Measurements from ENCODE around the gene HACL1.
"Not testable (repeated sequence)": the region's sequence is repeated elsewhere in the genome, so short reads cannot be mapped to it uniquely, and the experiment has no call there.

Gene HACL1

DNA sequence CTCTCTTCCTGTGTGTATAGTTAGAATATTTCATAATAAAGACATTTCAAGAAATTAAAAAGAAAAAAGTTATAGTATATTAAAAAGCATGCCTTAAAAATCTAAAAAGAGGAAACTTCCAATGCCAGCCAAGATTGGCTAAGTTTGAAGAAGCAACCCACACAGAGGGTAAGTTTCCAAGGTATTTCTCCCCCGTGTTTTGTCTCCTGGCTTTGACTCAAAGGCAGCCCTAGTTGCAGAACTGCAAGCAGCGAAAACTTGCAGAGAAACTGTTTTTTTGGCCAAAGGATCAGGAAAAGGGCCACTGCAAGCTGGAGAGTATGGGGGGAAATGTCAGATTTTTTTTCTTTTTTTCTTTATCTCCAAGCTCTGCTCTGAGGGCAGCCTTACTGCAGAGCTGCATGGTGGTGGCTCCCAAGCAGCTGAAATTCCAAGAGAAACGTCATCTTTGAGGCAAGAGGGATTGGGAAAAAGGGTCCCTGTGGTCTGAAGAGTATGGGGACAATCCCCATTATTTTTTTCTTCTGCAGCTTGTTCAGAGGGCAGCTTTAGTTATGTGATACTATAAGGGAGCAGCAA, 23.0 kb downstream of the HACL1 start:
- no peak for DNase-seq

DNA sequence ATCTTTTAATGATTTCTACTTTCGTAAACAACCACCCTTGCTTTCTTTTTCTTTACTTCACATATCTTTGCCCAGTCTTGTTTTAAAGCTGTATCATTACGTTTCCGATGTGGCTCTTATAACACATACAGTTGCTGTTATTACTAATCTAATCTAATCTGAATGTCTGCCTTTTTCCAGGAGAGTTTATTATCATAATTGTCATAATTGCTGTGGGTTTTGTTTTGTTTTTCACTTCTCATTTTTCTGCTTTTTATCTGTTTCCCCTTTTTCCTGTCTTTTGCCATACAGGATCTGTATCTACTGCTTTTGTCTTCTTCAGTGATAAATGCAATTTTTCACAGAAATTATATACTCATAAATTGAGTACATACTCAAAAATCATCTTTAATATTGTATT, 24.9 kb downstream of the HACL1 start:
- DNase-seq = no peak

DNA sequence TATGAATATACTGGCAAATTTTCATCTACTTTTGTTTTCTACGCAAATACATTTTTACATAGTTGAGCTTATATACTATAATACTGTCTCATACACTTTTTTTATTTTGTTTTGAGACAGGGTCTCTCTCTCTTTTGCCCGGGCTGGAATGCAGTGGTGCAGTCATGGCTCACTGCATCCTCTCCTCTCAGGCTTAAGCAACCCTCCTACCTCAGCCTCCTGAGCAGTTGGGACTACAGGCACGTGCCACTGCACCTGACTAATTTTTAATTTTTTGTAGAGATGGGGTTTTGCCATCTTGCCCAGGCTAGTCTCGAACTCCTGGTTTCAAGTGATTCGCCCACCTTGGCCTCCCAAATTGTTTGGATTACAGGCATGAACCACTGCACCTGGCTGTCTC, 25.9 kb downstream of the HACL1 start:
- DNase-seq = no peak

DNA sequence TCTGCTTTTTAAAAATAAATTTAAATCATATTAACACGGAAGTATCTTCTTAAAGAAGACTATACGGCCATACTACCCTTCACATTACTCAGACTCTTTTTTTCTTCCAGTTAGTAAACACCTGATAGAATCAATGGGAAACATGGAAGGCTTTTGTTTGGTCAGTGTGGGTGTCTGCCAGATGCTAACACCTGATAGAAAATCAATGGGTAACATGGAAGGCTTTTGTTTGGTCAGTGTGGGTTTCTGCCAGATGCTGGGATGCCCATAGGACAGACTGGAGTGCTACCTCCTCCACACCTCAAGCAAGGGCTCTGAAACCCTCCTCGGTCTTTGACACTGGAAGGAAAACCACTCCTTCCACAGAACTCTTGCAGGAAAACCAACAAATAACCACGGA, 29.2 kb downstream of the HACL1 start:
- no peak for DNase-seq

DNA sequence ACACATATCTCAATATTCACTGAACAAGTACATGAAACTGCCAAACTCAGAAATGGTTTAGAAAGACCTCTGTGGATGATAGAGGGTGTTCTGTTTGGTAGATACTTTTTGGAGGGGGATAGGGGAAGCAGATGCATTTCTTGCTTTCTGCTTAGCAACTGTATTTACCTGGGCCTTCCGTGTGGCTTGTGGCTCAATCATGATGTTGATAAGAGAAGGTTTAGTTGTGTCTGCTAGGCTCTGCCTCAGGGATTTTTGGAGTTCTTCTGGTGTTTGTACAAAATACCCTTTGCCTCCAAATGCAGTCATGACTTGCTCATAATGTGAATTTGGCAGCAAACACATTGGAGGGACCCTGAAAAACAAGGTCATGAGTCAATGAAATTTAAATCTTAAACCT, 38.2 kb downstream of the HACL1 start:
- DNase-seq = no peak

DNA sequence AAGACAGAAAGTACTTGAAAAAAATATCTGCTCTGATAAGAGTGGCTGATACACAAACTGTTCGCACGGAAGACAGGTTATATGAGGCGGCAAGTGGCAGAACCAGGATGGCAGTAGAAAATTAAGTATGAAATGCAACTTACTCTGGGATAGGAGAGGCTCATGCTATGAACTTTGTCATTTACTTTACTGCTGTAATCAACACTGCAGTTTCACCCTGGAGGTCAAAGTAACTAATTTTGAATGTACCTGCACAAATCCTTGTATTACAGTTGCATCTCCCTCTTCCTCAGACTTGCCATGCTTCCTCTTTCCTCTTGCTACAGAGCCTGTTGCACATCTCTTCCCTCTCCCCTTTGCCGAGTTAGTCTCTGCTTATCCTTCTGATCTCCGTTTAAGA, 38.8 kb downstream of the HACL1 start:
- no peak for DNase-seq

DNA sequence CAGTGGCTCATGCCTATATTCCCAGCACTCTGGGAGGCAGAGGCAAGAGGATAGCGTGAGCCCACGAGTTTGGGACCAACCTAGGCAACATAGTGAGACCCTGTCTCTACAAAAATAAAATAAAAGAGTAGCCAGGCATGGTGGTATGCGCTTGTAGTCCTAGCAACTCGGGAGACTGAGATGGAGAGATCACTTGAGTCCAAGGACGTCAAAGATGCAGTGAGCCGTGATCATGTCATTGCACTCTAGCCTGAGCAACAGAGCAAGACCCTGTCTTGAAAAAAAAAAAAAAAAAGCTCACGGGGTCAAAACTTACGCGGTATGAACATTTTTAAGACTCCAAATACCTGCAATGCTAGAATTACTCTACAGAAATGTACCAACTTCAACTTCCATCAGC, 42.8 kb downstream of the HACL1 start:
- no peak for DNase-seq

DNA sequence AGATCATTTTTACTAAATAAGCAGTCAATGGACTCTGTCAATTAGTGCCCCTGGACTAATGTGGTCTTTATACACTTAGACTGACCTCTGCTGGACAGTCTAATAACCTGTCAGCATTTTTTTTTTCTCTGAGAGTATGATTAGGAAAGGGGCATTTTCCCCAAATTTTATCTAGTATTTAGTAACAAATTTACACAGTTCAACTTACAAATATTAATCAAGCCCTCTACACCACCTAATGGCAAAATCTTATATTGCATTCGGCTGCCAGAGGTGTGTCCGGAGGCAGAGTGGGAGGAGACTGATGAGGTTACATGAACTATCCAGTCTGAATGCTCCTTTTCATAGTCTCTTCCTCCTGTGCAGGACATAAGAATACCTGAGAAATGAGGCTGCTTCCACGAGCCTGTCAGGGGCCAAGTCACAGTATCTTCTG, 43.8 kb downstream of the HACL1 start:
- no peak for DNase-seq

DNA sequence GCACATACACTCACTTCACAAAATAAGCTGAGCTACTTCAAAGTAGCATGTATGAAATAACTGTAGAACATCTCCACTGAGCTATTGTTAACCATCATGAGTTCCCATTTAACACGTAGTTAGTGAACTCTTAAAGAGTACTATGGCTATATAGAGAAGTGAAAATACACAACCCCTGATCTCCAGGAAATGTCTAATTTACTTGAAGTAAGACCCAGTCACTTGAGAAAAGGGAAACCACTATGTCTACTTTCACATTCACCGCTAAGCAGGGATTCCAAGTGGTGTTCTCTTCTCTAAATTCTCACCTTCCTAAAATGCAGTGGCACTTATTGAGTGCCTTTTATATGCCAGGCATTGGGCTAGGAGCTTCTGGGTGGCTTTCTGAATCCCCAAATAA, 44.9 kb downstream of the HACL1 start:
- DNase-seq = no peak

DNA sequence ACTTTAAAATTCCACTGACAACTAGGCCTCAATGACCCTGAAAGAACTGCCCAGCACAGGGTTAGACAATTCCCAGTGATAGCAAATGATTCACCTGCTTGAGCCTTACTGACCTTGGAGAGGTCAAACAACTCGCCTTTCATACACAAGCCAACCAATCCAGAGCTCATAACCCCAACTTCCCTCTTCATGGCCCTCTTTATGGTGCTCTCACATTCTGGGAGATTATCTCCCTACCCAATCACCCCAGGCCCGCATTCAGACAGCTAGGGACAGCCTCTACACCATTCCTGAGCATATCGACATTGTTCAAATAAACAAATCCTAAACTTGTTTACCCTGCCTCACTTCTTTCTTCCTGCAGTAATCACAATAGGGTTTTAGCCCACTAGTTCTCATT, 47.6 kb downstream of the HACL1 start:
- DNase-seq = no peak

DNA sequence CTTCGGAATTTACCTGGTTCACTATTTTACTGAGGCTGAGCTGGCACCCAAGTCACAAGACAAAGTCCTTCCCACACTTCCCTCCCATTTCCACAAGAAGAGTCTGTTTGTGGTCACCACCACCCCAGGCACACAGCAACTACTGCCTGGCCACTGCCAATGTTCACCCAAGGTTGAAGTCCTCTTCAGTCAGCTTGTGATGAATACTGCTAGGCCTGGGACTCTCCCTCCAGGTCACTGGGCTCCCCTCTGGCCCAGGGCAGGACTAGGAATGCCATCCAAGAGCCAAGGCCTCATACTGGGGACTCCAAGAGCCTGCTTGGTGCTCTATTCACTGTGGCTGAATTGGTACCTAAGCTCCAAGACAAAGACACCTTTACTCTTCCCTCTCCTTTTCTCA, 49.5 kb downstream of the HACL1 start:
- DNase-seq = no peak

DNA sequence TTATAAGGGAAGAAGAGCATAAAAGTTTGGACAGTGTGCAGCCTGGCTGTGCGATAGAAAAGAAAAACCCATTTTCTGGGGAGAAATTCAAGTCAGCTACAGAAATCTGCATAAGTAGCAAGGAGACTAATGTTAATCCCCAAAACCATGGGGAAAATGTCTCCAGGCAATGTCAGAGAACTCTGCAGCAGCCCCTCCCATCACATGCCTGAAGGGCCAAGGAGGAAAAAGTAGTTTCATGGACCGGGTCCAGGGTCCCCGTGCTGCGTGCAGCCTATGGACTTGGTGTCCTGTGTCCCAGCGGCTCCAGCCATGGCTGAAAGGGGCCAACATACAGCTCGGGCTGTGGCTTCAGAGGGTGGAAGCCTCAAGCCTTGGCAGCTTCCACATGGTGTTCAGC, 51.5 kb downstream of the HACL1 start:
- no peak for DNase-seq

DNA sequence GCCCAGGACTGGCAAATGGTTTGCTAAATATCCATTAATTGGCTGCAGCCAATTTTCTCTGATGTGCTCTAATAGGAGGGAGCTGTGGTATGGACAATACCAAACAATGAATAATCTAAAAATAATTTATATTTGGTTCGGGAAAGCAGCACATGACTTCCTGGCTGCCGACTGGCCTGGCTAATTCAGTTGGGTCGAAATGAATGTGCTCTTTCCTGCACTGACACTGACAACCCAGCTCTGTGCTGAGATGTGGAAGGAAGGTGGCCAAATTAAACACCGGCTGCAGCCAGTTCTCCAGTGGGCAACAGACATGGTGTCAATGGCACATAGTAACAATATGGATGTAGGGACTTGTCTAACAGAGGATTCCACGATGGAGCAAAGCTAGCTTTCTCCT, 58.8 kb downstream of the HACL1 start:
- DNase-seq = no peak

DNA sequence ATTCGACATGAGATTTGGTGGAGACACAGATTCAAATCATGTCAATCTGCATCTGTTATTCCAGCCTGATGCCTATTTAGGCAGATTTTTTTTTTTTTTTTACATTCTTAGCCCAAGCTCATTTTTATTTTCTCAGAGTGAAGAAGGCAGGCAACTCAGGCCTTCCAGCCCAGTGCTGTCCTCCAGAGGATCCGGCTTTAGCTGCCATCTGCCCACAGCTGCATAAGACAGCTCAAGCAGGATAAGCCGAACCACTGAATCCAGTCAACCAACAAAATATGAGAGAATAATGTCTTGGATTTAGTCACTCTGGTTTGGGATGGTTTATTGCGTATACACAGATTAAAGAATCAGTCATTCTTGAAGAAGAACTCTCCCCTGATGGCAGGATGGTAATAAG, 60.0 kb downstream of the HACL1 start:
- DNase-seq = no peak

DNA sequence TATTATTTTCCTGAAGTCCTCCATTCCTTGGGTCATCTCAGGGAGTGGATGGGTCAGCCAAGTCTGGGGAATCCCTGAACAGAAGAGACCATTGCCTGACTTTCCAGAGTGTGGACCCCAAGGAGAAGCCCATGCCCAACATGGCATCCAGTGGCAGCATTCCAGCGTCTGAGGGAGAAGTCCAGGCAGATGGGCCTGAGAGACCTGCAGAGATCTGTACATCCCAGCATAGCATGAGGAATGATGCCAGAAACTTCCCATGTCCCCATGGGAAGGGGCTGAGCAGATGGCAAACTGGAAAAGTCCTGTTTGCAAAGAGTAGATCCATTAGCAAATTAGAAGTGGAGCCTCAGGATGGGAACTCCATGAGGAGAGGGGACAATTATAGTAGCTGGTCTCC, 62.3 kb downstream of the HACL1 start:
- DNase-seq = no peak

DNA sequence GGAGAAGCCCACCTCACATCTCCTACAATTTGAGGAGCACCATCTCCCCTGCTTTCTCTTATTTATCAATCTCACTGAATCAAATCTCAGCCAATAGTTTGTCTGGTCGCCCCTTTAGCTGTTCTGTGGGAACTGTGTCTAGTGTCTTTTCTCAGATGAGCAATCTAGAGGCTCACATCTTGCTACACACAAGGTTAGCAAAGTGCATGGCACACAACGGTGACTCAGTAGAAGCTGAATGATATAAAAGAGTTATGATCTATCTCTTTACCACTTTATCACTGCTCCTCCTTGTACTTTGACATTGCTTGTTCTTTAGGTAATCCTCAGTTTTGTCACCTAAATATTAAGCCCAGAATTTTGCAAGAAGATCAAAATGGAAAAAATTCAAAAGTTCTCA, 63.0 kb downstream of the HACL1 start:
- no peak for DNase-seq

DNA sequence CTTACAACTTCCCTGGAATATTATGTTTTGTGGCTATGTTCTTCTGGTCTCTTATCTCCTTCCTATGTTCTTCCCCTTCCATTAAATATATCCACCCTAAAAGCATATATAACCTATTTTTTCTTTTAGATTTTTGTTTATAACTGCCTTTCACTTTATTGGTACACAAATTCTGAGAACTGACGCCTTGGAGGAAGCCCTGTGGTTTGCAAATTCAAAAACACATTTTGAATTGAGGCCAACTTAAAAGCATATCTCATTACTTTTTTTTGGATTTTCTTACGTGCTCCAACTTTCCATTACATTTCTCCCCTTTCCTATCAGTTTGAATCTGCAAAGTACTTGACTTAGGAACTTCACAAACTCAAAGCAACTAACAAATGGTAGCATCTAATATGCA, 64.5 kb downstream of the HACL1 start:
- no peak for DNase-seq

DNA sequence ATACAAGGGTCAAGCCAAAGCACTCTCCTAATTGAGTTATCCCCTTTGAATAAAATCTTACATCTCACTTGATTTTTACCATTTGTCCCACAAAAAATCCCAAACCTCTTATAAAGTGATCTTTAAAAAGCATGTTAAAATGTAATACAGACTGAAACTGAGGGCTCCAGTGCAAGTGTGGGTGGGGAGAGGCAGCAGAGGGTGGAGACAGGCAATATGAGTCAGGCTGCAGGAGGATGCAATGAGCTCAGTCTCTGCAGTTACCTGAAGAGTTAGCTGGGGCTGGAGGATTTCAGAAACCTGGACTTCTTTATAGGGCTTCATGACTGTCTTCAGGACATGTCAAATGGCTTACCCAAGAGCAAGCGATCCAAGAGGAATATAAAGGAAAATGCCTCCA, 65.6 kb downstream of the HACL1 start:
- no peak for DNase-seq

DNA sequence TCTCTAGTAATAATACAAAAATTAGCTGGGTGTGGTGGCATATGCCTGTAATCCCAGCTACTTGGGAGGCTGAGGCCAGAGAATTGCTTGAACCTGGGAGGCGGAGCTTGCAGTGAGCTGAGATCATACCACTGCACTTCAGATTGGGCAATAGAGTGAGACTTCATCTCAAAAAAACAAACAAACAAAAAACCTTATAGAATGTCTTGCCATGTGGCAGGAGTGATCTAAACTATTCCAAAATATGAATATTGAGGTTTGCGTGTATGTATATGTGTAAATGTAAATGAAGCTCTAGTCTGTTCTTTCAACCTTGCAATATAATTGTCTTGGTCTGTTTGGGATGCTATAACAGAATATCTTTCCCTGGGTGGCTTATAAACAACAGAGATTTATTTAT, 68.8 kb downstream of the HACL1 start:
- DNase-seq = not testable (repeated sequence)

DNA sequence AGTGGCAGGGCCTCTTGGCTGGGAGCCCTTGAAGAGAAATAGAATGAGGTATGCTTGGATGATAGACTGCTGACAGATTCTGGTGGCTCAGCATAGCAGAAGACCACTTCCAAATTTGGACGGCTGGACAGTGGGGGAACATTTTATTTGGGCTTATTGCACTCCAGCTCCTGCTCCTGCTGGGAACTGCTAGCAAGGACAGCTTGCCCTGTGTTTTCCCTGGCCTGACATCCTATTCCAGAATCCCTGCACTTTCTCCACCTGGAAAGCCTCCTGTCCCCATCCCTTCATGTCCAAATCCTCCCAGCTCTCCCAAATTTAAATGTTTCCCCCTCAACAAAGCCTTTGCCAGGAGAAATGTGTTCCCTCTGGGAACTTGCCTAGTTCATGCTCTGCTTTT, 70.0 kb downstream of the HACL1 start:
- no peak for DNase-seq

DNA sequence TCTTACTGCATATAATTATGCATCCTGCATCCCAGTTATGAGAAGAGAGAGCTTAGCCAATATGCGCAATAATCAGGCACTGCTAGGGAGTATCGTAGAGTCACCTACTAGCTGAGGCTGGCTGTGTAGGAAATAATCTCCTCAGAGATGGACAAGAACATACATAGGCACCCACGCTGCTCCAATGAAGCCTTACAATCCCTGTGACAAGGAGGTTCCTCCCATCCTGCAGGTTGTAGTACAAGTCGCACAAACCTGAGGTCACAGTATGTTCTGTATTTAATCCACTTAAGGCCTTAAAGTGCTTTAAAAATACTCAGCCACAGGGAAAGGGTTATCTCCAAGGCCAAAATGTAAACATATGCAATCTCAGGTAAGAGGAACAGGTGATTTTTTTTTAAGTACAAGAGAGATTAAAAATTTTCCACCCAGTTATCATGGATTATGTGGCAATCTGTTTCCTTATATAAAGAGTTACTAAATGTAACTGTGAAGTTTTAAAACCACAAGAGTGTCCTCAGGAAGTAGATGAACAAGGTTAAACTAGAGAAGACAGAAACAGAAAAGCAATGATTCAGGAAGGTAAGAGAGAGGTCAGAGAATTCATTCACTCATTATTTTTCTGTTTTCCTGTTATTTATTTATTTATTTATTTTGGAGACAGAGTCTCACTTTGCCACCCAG, 72.4 kb downstream of the HACL1 start:
- no peak for DNase-seq

DNA sequence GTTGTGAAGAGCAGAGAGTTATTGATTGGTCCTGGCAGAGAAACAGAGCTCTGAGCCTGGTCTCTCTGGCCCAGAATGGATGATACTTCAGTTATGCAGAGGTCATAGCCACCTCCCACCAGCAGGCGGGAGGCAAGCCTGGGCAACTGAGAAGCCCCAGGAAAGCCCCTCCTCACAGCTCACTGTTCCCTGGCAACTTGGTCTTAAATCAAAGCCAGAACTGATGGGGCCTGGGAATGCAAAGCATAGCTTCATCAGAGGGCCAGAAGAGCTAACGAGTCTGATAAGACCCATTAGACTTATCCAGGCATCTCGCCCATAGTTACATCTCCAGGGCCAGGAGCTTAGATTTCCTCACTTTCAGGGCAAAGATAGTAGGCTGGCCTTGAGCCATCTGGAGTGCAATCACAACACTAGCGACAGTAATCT, 74.3 kb downstream of the HACL1 start:
- DNase-seq = no peak

DNA sequence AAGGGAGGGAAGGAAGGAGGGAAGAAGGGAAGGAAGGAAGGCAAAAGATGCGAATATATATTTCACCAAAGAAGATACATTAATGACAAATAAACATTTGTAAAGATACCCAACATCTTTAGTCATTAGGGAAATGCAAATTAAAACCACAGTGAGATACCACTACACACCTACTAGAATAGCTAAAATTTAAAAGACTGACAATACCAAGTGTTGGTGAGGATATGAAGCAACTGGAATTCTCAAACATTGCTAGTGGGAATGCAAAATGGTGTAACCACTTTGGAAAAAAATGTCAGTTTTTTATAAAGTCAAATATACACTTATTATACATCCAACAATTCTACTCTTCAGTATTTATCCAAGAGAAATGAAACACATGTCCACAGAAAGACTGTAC, 75.6 kb downstream of the HACL1 start:
- DNase-seq = no peak

DNA sequence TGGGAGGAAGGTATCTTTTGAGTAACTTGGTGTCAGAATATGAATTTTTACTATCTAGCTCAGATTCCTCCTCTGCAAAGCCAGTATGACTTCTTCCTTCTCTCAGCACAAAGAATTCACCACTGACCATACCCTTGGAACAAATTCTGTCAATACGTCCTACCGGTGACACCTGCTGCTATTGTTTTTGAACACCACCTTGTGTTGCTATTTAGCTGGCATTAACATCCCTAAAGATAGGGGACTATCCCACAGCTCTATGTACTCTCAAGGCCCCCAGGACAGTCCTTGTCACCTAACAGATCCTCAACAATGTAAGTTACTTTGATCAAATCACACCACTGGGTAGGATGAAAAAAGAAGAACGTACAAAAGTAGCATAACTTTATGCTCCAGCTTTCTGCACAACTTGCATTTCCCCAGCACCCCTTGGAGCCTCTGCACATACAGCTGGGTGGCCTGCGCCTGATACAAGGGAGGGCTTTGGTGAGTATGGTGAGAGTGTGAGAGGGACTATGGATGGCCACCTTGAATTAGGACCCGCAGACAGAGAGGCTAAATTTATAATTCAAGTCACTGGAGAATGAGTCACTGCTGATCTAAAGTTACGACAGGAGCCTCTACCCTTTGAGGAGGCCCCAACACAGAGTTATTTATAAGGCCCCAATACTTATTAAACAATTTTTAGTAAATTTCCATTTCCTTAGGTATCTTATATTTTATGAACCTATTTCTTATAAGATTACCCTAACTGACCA, 77.5 kb downstream of the HACL1 start:
- no peak for DNase-seq

DNA sequence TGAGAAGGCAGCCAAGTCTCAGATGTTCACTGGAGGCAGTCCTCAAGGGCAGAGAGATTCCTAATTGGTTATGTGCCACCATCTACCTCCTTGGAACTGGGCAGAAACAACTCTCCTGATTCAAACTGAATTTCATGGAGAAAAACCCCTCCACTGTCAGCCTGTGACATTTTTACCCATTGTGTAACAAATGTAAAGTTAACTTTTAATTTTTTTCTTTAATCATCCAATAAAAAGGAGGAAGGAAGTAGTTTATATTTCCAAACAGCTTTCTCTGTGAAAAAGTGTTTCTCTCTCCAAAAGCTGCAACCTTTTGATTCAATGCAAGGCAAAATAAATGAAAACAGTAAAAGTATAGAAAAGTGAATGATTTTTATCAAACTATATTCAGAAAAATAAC, 79.4 kb downstream of the HACL1 start:
- no peak for DNase-seq

Data from NCI-H1048 (cell line).